ENCODE data around the gene TEX2.

TEX2 gene

GRCh38 chr17:64160378-64160777, 102.7 kb downstream of the TEX2 start:
- no peak for DNase-seq (ENCODE audit: low read depth in 2 of 2)

GRCh38 chr17:64158831-64159590, 104.0 kb downstream of the TEX2 start:
- DNase-seq (ENCODE audit: low read depth in 2 of 2): no peak

- DNase-seq (ENCODE audit: low read depth in 2 of 2): no peak
These were observed 104.7 kb downstream of the TEX2 start for GRCh38 chr17:64158406-64158805.

- no peak for DNase-seq (ENCODE audit: low read depth in 2 of 2)
These were observed 105.3 kb downstream of the TEX2 start for GRCh38 chr17:64157669-64158180.

- DNase-seq (ENCODE audit: low read depth in 2 of 2): no peak
These were observed 106.4 kb downstream of the TEX2 start for GRCh38 chr17:64156670-64157069.

GRCh38 chr17:64155751-64156544, 107.1 kb downstream of the TEX2 start:
- DNase-seq (ENCODE audit: low read depth in 2 of 2): no peak

GRCh38 chr17:64155129-64155528, 107.9 kb downstream of the TEX2 start:
- DNase-seq (ENCODE audit: low read depth in 2 of 2): no peak

GRCh38 chr17:64154717-64155116, 108.3 kb downstream of the TEX2 start:
- DNase-seq (ENCODE audit: low read depth in 2 of 2): no peak

GRCh38 chr17:64154313-64154695, 108.8 kb downstream of the TEX2 start:
- no peak for DNase-seq (ENCODE audit: low read depth in 2 of 2)

- DNase-seq (ENCODE audit: low read depth in 2 of 2): no peak
These were observed 109.3 kb downstream of the TEX2 start for GRCh38 chr17:64153565-64154312.

- DNase-seq (ENCODE audit: low read depth in 2 of 2): no peak
These were observed 110.5 kb downstream of the TEX2 start for GRCh38 chr17:64152428-64153125.

GRCh38 chr17:64151016-64151368, 112.1 kb downstream of the TEX2 start:
- DNase-seq (ENCODE audit: low read depth in 2 of 2): no peak

- DNase-seq (ENCODE audit: low read depth in 2 of 2): no peak
These were observed 112.6 kb downstream of the TEX2 start for GRCh38 chr17:64150237-64151015.

GRCh38 chr17:64149196-64149595, 113.9 kb downstream of the TEX2 start:
- no peak for DNase-seq (ENCODE audit: low read depth in 2 of 2)

GRCh38 chr17:64148699-64149098, 114.4 kb downstream of the TEX2 start:
- no peak for DNase-seq (ENCODE audit: low read depth in 2 of 2)

GRCh38 chr17:64148017-64148631, 114.9 kb downstream of the TEX2 start:
- DNase-seq (ENCODE audit: low read depth in 2 of 2): no peak

GRCh38 chr17:64147110-64148016, 115.7 kb downstream of the TEX2 start:
- DNase-seq (ENCODE audit: low read depth in 2 of 2): no peak

GRCh38 chr17:64146418-64147109, 116.5 kb downstream of the TEX2 start:
- DNase-seq (ENCODE audit: low read depth in 2 of 2): peak in 1 of 2 donors; percentile 38
